ENCODE data around the gene TMEM252. TPM values are rescaled to one million over a fixed set of nuclear protein-coding genes. Genes with fewer than 3 reads are reported as not detected.

Gene TMEM252
- total RNA-seq, 1 donor from 2014 or later, result not detected

GRCh38 chr9:68506551-68506950 lies 34.1 kb downstream of the TMEM252 start:
- no peak overlapping the region for H3K9ac ChIP-seq (ENCODE audit: low read length)
- H3K27me3 ChIP-seq (ENCODE audit: insufficient read depth, low read length), result no peaks in the 10 kb centered on the region

GRCh38 chr9:68505681-68506409 lies 34.8 kb downstream of the TMEM252 start:
- no peak for FAIRE-seq

More at GRCh38 chr9:68506551-68506950, 34.1 kb downstream of the TMEM252 start:
- no peaks in the 10 kb centered on the region for H3K9me3 Mint-ChIP-seq (ENCODE audit: unreplicated experiment)
- FAIRE-seq, result no peak
- H3K36me3 Mint-ChIP-seq (ENCODE audit: low read depth, unreplicated experiment), result no peaks in the 10 kb centered on the region
- H3K4me3 Mint-ChIP-seq (ENCODE audit: unreplicated experiment), result no peak overlapping the region
- Histone ChIP-seq H3K36me3 (ENCODE audit: insufficient read depth, low read length) (no peaks in the 10 kb centered on the region), H3K4me3 (ENCODE audit: insufficient read depth, low read depth, low read length) (no peak overlapping the region), H3K27ac (ENCODE audit: low read depth, low read length) (no peak overlapping the region), H3K79me2 (ENCODE audit: insufficient read depth, low read length) (no peaks in the 10 kb centered on the region), H3K9me3 (ENCODE audit: insufficient read depth, low read depth, low read length) (no peaks in the 10 kb centered on the region), H4K20me1 (ENCODE audit: insufficient read depth, low read length) (no peaks in the 10 kb centered on the region), H2AFZ (ENCODE audit: low read depth, low read length) (no peak overlapping the region), H3K4me2 (ENCODE audit: low read length) (no peak overlapping the region), H3K4me1 (ENCODE audit: insufficient read depth, low read length) (no peaks in the 10 kb centered on the region)
- DNase-seq (ENCODE audit: low read depth), result no peak
- peaks cover 27% of the 10 kb centered on the region for H3K27me3 Mint-ChIP-seq (ENCODE audit: low read depth, unreplicated experiment)
- H3K4me1 Mint-ChIP-seq (ENCODE audit: low read depth, unreplicated experiment), result peaks cover 2% of the 10 kb centered on the region
- TF ChIP-seq EZH2 (IDR thresholded peaks at IDR 0.05; ENCODE audit: insufficient read depth, low read length), result no peak
- no peak overlapping the region for H3K27ac Mint-ChIP-seq (ENCODE audit: unreplicated experiment)

GRCh38 chr9:68502279-68502678 lies 38.4 kb downstream of the TMEM252 start:
- Histone ChIP-seq H3K4me1 (ENCODE audit: insufficient read depth, low read length) (peaks cover 4% of the 10 kb centered on the region), H3K36me3 (ENCODE audit: insufficient read depth, low read length) (no peaks in the 10 kb centered on the region), H3K79me2 (ENCODE audit: insufficient read depth, low read length) (no peaks in the 10 kb centered on the region), H3K4me3 (ENCODE audit: insufficient read depth, low read depth, low read length) (no peak overlapping the region), H3K9ac (ENCODE audit: low read length) (no peak overlapping the region), H3K4me2 (ENCODE audit: low read length) (no peak overlapping the region), H4K20me1 (ENCODE audit: insufficient read depth, low read length) (no peaks in the 10 kb centered on the region), H3K27me3 (ENCODE audit: insufficient read depth, low read length) (no peaks in the 10 kb centered on the region), H3K9me3 (ENCODE audit: insufficient read depth, low read depth, low read length) (no peaks in the 10 kb centered on the region), H3K27ac (ENCODE audit: low read depth, low read length) (no peak overlapping the region), H2AFZ (ENCODE audit: low read depth, low read length) (no peak overlapping the region)
- no peaks in the 10 kb centered on the region for H3K9me3 Mint-ChIP-seq (ENCODE audit: unreplicated experiment)
- DNase-seq (ENCODE audit: low read depth) (no peak), FAIRE-seq (no peak)
- TF ChIP-seq EZH2 (IDR thresholded peaks at IDR 0.05; ENCODE audit: insufficient read depth, low read length), result no peak
- TF ChIP-seq, protein P1, sequence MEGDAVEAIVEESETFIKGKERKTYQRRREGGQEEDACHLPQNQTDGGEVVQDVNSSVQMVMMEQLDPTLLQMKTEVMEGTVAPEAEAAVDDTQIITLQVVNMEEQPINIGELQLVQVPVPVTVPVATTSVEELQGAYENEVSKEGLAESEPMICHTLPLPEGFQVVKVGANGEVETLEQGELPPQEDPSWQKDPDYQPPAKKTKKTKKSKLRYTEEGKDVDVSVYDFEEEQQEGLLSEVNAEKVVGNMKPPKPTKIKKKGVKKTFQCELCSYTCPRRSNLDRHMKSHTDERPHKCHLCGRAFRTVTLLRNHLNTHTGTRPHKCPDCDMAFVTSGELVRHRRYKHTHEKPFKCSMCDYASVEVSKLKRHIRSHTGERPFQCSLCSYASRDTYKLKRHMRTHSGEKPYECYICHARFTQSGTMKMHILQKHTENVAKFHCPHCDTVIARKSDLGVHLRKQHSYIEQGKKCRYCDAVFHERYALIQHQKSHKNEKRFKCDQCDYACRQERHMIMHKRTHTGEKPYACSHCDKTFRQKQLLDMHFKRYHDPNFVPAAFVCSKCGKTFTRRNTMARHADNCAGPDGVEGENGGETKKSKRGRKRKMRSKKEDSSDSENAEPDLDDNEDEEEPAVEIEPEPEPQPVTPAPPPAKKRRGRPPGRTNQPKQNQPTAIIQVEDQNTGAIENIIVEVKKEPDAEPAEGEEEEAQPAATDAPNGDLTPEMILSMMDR (IDR thresholded peaks at IDR 0.05; ENCODE audit: insufficient read depth, low read depth, low read length), result no peak
- peaks cover 17% of the 10 kb centered on the region for H3K4me1 Mint-ChIP-seq (ENCODE audit: low read depth, unreplicated experiment)
- no peak overlapping the region for H3K4me3 Mint-ChIP-seq (ENCODE audit: unreplicated experiment)
- no peaks in the 10 kb centered on the region for H3K36me3 Mint-ChIP-seq (ENCODE audit: low read depth, unreplicated experiment)
- H3K27ac Mint-ChIP-seq (ENCODE audit: unreplicated experiment), result no peak overlapping the region
- H3K27me3 Mint-ChIP-seq (ENCODE audit: low read depth, unreplicated experiment), result peaks cover 24% of the 10 kb centered on the region

More at GRCh38 chr9:68505681-68506409, 34.8 kb downstream of the TMEM252 start:
- no peak overlapping the region for H3K4me3 ChIP-seq (ENCODE audit: insufficient read depth, low read depth, low read length)
- no peak for TF ChIP-seq EZH2 (IDR thresholded peaks at IDR 0.05; ENCODE audit: insufficient read depth, low read length)
- TF ChIP-seq, protein P1 (IDR thresholded peaks at IDR 0.05; ENCODE audit: insufficient read depth, low read depth, low read length), result no peak
- no peaks in the 10 kb centered on the region for H3K36me3 Mint-ChIP-seq (ENCODE audit: low read depth, unreplicated experiment)
- no peaks in the 10 kb centered on the region for H3K79me2 ChIP-seq (ENCODE audit: insufficient read depth, low read length)
- no peaks in the 10 kb centered on the region for H4K20me1 ChIP-seq (ENCODE audit: insufficient read depth, low read length)
- H3K9me3 Mint-ChIP-seq (ENCODE audit: unreplicated experiment), result no peaks in the 10 kb centered on the region
- H3K4me3 Mint-ChIP-seq (ENCODE audit: unreplicated experiment), result no peak overlapping the region
- H3K4me1 ChIP-seq (ENCODE audit: insufficient read depth, low read length), result peaks cover 1% of the 10 kb centered on the region
- H3K4me1 Mint-ChIP-seq (ENCODE audit: low read depth, unreplicated experiment), result peaks cover 9% of the 10 kb centered on the region
- no peak overlapping the region for H3K9ac ChIP-seq (ENCODE audit: low read length)
- H3K27me3 Mint-ChIP-seq (ENCODE audit: low read depth, unreplicated experiment), result peaks cover 27% of the 10 kb centered on the region
- no peaks in the 10 kb centered on the region for H3K9me3 ChIP-seq (ENCODE audit: insufficient read depth, low read depth, low read length)
- H3K36me3 ChIP-seq (ENCODE audit: insufficient read depth, low read length), result no peaks in the 10 kb centered on the region
- H3K4me2 ChIP-seq (ENCODE audit: low read length), result no peak overlapping the region
- DNase-seq (ENCODE audit: low read depth), result no peak
- no peaks in the 10 kb centered on the region for H3K27me3 ChIP-seq (ENCODE audit: insufficient read depth, low read length)
- no peak overlapping the region for H3K27ac Mint-ChIP-seq (ENCODE audit: unreplicated experiment)
- H3K27ac ChIP-seq (ENCODE audit: low read depth, low read length), result no peak overlapping the region
- H2AFZ ChIP-seq (ENCODE audit: low read depth, low read length), result no peak overlapping the region

All from astrocyte (in vitro differentiated cells and primary cell).